ENCODE results near the gene PCDHA2. TPM values are rescaled to one million over a fixed set of nuclear protein-coding genes. Genes with fewer than 3 reads are reported as not detected.

PCDHA2 gene
- total RNA-seq, 1 experiment from 2014 or later = 0.20 TPM

GRCh38 chr5:140823475-140823874 lies 28.8 kb downstream of the PCDHA2 start:
- Histone ChIP-seq H3K4me2 (ENCODE audit: insufficient read depth, insufficient read length, low read length) (no peak overlapping the region), H3K23me2 (ENCODE audit: insufficient read length, low read depth, low read length, poor library complexity, severe bottlenecking) (peaks cover 3% of the 10 kb centered on the region), H3K14ac (ENCODE audit: insufficient read depth, low read length) (no peak overlapping the region), H3K4me1 (ENCODE audit: insufficient read depth, low read length) (no peaks in the 10 kb centered on the region), H2AK5ac (ENCODE audit: insufficient read length, low read length) (no peak overlapping the region), H2AFZ (ENCODE audit: low read length) (no peak overlapping the region), H4K20me1 (ENCODE audit: control insufficient read depth, insufficient read depth, insufficient read length) (no peaks in the 10 kb centered on the region), H3K9me3 (ENCODE audit: control insufficient read depth, low read depth, low read length) (no peaks in the 10 kb centered on the region), H4K5ac (ENCODE audit: insufficient read length, low read depth, low read length) (no peak overlapping the region), H2BK5ac (ENCODE audit: insufficient read length, low read length) (no peak overlapping the region), H3K27me3 (ENCODE audit: insufficient read depth, low read length) (no peaks in the 10 kb centered on the region), H3K79me2 (ENCODE audit: insufficient read depth, low read length) (no peaks in the 10 kb centered on the region), H3K79me1 (ENCODE audit: insufficient read depth, low read depth, low read length, poor library complexity, severe bottlenecking) (no peaks in the 10 kb centered on the region), H2BK15ac (ENCODE audit: low read depth, low read length) (no peak overlapping the region), H3K23ac (ENCODE audit: insufficient read length, low read depth, low read length) (no peak overlapping the region), H3K4ac (ENCODE audit: low read depth, low read length) (no peak overlapping the region), H4K8ac (replicated peaks; ENCODE audit: insufficient read length, low read depth, low read length) (no peak overlapping the region), H2BK120ac (ENCODE audit: low read depth, low read length, poor library complexity, severe bottlenecking) (no peak overlapping the region), H3K27ac (ENCODE audit: insufficient read length, low read depth, low read length) (no peak overlapping the region), H3T11ph (ENCODE audit: low read length) (no peak overlapping the region), H2BK20ac (ENCODE audit: low read depth, low read length, poor library complexity, severe bottlenecking) (no peak overlapping the region), H4K91ac (ENCODE audit: insufficient read length, low read depth, low read length) (no peak overlapping the region), H3K9ac (ENCODE audit: extremely low read depth, insufficient read length, low read length) (no peak overlapping the region), H3K18ac (ENCODE audit: insufficient read length, low read depth, low read length) (no peak overlapping the region), H3K56ac (ENCODE audit: insufficient read length, low read depth, low read length) (no peak overlapping the region), H2BK12ac (ENCODE audit: insufficient read length, low read depth, low read length) (no peak overlapping the region)
- H3K9me3 Mint-ChIP-seq = peaks cover 5 to 17% of the 10 kb centered on the region in 2 experiments
- WGBS (ENCODE audit: extremely low coverage, insufficient read length, low lambda C conversion rate) = no CpG with 5 or more reads among the region's 38 CpGs
- DNase-seq = no peak
- no peaks in the 10 kb centered on the region for H3K27me3 Mint-ChIP-seq (ENCODE audit: low read depth)
- H3K4me3 Mint-ChIP-seq = no peak overlapping the region
- no peak overlapping the region for H3K27ac Mint-ChIP-seq
- no peak for TF ChIP-seq CTCF (conservative IDR thresholded peaks at IDR 0.05)
- H3K36me3 Mint-ChIP-seq (ENCODE audit: insufficient read depth in 1 of 3, low read depth in 3 of 3) = peaks cover 10 to 21% (median 19%) of the 10 kb centered on the region in 3 experiments
- peaks cover 0 to 4% of the 10 kb centered on the region in 2 experiments; a peak in 2 of 4 replicates for H3K4me1 Mint-ChIP-seq
